HUES64 (cell line): ENCODE data around the gene KCTD3.

Experiments
- H3K27ac ChIP-seq: 2 replicates; pipeline ENCODE4 v1.7.0; 2013; ENCODE audit warnings: low read depth, low read length, inconsistent platforms
- H3K27me3 ChIP-seq: 2 replicates; pipeline ENCODE4 v1.6.1; 2013; ENCODE audit warnings: mild to moderate bottlenecking, low read length; ENCODE audit not compliant: insufficient read depth
- H3K36me3 ChIP-seq: 2 replicates; pipeline ENCODE4 v1.6.1; 2013; ENCODE audit warnings: mild to moderate bottlenecking, low read length; ENCODE audit not compliant: insufficient read depth
- H3K4me1 ChIP-seq: 2 replicates; pipeline ENCODE4 v1.6.1; 2013; ENCODE audit warnings: mild to moderate bottlenecking, low read length, moderate library complexity; ENCODE audit not compliant: insufficient read depth
- H3K4me3 ChIP-seq: 2 replicates; pipeline ENCODE4 v1.5.1; 2013; ENCODE audit warnings: mild to moderate bottlenecking, low read length, moderate library complexity
- H3K9ac ChIP-seq: 2 replicates; pipeline ENCODE4 v1.6.1; 2013; ENCODE audit warnings: mild to moderate bottlenecking, low read depth, low read length
- H3K9me3 ChIP-seq: 2 replicates; pipeline ENCODE4 v1.6.1; 2013; ENCODE audit warnings: low read depth, low read length; ENCODE audit not compliant: insufficient read depth
- WGBS: fragments of 150-250, 120-280 bp; methylation state at CpG from one replicate; pipeline ENCODE4 v1.1.7; 2013; ENCODE audit warnings: missing lambda C conversion rate; 5-methylcytosine and 5-hydroxymethylcytosine counted together

KCTD3 gene

GRCh38 chr1:215557504-215557903 is 9.6 kb upstream of the KCTD3 start:
- H3K4me1 ChIP-seq = no peaks in the 10 kb centered on the region
- no peak overlapping the region for H3K27ac ChIP-seq
- H3K9me3 ChIP-seq = no peaks in the 10 kb centered on the region
- 78% methylated on average over 1 of the region's 1 CpG for WGBS
- H3K27me3 ChIP-seq = no peaks in the 10 kb centered on the region
- H3K9ac ChIP-seq = no peak overlapping the region
- H3K36me3 ChIP-seq = no peaks in the 10 kb centered on the region
- no peak overlapping the region for H3K4me3 ChIP-seq

- WGBS = 94% methylated on average over 3 of the region's 4 CpGs
- Histone ChIP-seq H3K36me3 (no peaks in the 10 kb centered on the region), H3K9me3 (no peaks in the 10 kb centered on the region), H3K4me3 (no peak overlapping the region), H3K4me1 (no peaks in the 10 kb centered on the region), H3K27me3 (no peaks in the 10 kb centered on the region), H3K27ac (no peak overlapping the region), H3K9ac (no peak overlapping the region)
Observed at GRCh38 chr1:215557992-215558626, 9.0 kb upstream of the KCTD3 start.

GRCh38 chr1:215567491-215568298 is 591 bp downstream of the KCTD3 start:
- H3K36me3 ChIP-seq = no peaks in the 10 kb centered on the region
- peaks cover 17% of the 10 kb centered on the region; the same call in 1 of the 2 replicates for H3K4me1 ChIP-seq
- WGBS = 1% methylated on average over 63 of the region's 63 CpGs
- peak overlapping the region; percentile 88 for H3K9ac ChIP-seq
- no peaks in the 10 kb centered on the region for H3K27me3 ChIP-seq
- peak overlapping the region; percentile 77 for H3K4me3 ChIP-seq
- H3K9me3 ChIP-seq = no peaks in the 10 kb centered on the region
- peak overlapping the region; percentile 68 for H3K27ac ChIP-seq

GRCh38 chr1:215568299-215568692 is 1.2 kb downstream of the KCTD3 start:
- peaks cover 17% of the 10 kb centered on the region; the same call in 1 of the 2 replicates for H3K4me1 ChIP-seq
- WGBS = 0% methylated on average over 2 of the region's 5 CpGs
- H3K27ac ChIP-seq = peak overlapping the region; percentile 68
- H3K9me3 ChIP-seq = no peaks in the 10 kb centered on the region
- no peaks in the 10 kb centered on the region for H3K27me3 ChIP-seq
- H3K4me3 ChIP-seq = peak overlapping the region; percentile 77
- H3K36me3 ChIP-seq = no peaks in the 10 kb centered on the region
- H3K9ac ChIP-seq = peak overlapping the region; percentile 88

- no peaks in the 10 kb centered on the region for H3K9me3 ChIP-seq
- H3K27me3 ChIP-seq = no peaks in the 10 kb centered on the region
- 93% methylated on average over 3 of the region's 3 CpGs for WGBS
- peaks cover 10% of the 10 kb centered on the region for H3K36me3 ChIP-seq
- no peak overlapping the region for H3K27ac ChIP-seq
- no peak overlapping the region for H3K4me3 ChIP-seq
- no peak overlapping the region for H3K9ac ChIP-seq
- H3K4me1 ChIP-seq = peaks cover 17% of the 10 kb centered on the region; the same call in 1 of the 2 replicates
Observed at GRCh38 chr1:215569986-215570824, 3.1 kb downstream of the KCTD3 start.

GRCh38 chr1:215581896-215582295 is 14.8 kb downstream of the KCTD3 start:
- no peak overlapping the region for H3K4me3 ChIP-seq
- H3K9ac ChIP-seq = no peak overlapping the region
- WGBS = 94% methylated on average over 2 of the region's 2 CpGs
- no peaks in the 10 kb centered on the region for H3K27me3 ChIP-seq
- H3K27ac ChIP-seq = no peak overlapping the region
- peaks cover 87% of the 10 kb centered on the region for H3K36me3 ChIP-seq
- peaks cover 9% of the 10 kb centered on the region; the same call in 1 of the 2 replicates for H3K9me3 ChIP-seq
- peaks cover 5% of the 10 kb centered on the region; the same call in 1 of the 2 replicates for H3K4me1 ChIP-seq

- no peak overlapping the region for H3K9ac ChIP-seq
- H3K4me3 ChIP-seq = no peak overlapping the region
- 69% methylated on average over 5 of the region's 5 CpGs for WGBS
- peaks cover 9% of the 10 kb centered on the region; the same call in 1 of the 2 replicates for H3K9me3 ChIP-seq
- H3K36me3 ChIP-seq = peaks cover 80% of the 10 kb centered on the region
- peaks cover 5% of the 10 kb centered on the region; the same call in 1 of the 2 replicates for H3K4me1 ChIP-seq
- H3K27ac ChIP-seq = peak overlapping the region; percentile 8; the same call in 1 of the 2 replicates
- H3K27me3 ChIP-seq = no peaks in the 10 kb centered on the region
Observed at GRCh38 chr1:215583185-215583749, 16.2 kb downstream of the KCTD3 start.

GRCh38 chr1:215584389-215584788 is 17.3 kb downstream of the KCTD3 start:
- 96% methylated on average over 1 of the region's 1 CpG for WGBS
- H3K36me3 ChIP-seq = peaks cover 79% of the 10 kb centered on the region

GRCh38 chr1:215589650-215590435 is 22.7 kb downstream of the KCTD3 start:
- Histone ChIP-seq H3K36me3 (peaks cover 52% of the 10 kb centered on the region), H3K4me1 (peaks cover 7% of the 10 kb centered on the region; the same call in 1 of the 2 replicates), H3K27me3 (no peaks in the 10 kb centered on the region), H3K4me3 (no peak overlapping the region), H3K9ac (no peak overlapping the region), H3K27ac (no peak overlapping the region), H3K9me3 (peaks cover 5% of the 10 kb centered on the region; the same call in 1 of the 2 replicates)
- 96% methylated on average over 4 of the region's 4 CpGs for WGBS

More at GRCh38 chr1:215584389-215584788, 17.3 kb downstream of the KCTD3 start:
- Histone ChIP-seq H3K4me3 (no peak overlapping the region), H3K27me3 (no peaks in the 10 kb centered on the region), H3K4me1 (peaks cover 5% of the 10 kb centered on the region; the same call in 1 of the 2 replicates), H3K9me3 (peaks cover 9% of the 10 kb centered on the region; the same call in 1 of the 2 replicates), H3K9ac (no peak overlapping the region), H3K27ac (no peak overlapping the region)
